GM21723 (cell line): ENCODE results near the gene ZNF557.
"Not testable (repeated sequence)": the region's sequence is repeated elsewhere in the genome, so short reads cannot be mapped to it uniquely, and the experiment has no call there.

Experiments
- ATAC-seq: cut with Tn5 transposase; IDR thresholded peaks from one replicate; pipeline ENCODE4 v1.9.1; 2021; ENCODE audit warnings: mild to moderate bottlenecking, moderate library complexity; ENCODE audit not compliant: unreplicated experiment

Gene ZNF557

GRCh38 chr19:7069042-7069903 is at the start of gene ZNF557:
ZNF557 (plus strand) TSS chr19:7069703; CDS start chr19:7075075, 5,372 bp downstream.
- peak; percentile 90 for ATAC-seq

- not testable (repeated sequence) for ATAC-seq
Observed at GRCh38 chr19:7021331-7021730, 48.2 kb upstream of the ZNF557 start, which contains the start of gene MBD3L2B. MBD3L2B (minus strand) TSS chr19:7021431; CDS start chr19:7021397, 34 bp downstream.

GRCh38 chr19:7028790-7029189 is 40.7 kb upstream of the ZNF557 start:
- not testable (repeated sequence) for ATAC-seq

GRCh38 chr19:7030278-7030677 is 39.2 kb upstream of the ZNF557 start, which contains the start of gene MBD3L5:
MBD3L5 (plus strand) TSS chr19:7030578; CDS start chr19:7030612, 34 bp downstream.
- not testable (repeated sequence) for ATAC-seq

GRCh38 chr19:7040079-7040478 is 29.4 kb upstream of the ZNF557 start, which contains the start of gene MBD3L4:
MBD3L4 (minus strand) TSS chr19:7040179; CDS start chr19:7040144, 35 bp downstream.
- ATAC-seq = not testable (repeated sequence)

GRCh38 chr19:7041563-7041962 is 27.9 kb upstream of the ZNF557 start:
- not testable (repeated sequence) for ATAC-seq

GRCh38 chr19:7049021-7049420 is 20.5 kb upstream of the ZNF557 start, which contains the start of gene MBD3L2:
MBD3L2 (plus strand) TSS chr19:7049321; CDS start chr19:7049374, 53 bp downstream.
- not testable (repeated sequence) for ATAC-seq

GRCh38 chr19:7051421-7051820 is 18.1 kb upstream of the ZNF557 start:
- ATAC-seq = not testable (repeated sequence)

- ATAC-seq = not testable (repeated sequence)
Observed at GRCh38 chr19:7052896-7053295, 16.6 kb upstream of the ZNF557 start.

GRCh38 chr19:7054635-7055368 is 14.7 kb upstream of the ZNF557 start:
- ATAC-seq = not testable (repeated sequence)

GRCh38 chr19:7055679-7056078 is 13.8 kb upstream of the ZNF557 start:
- not testable (repeated sequence) for ATAC-seq

GRCh38 chr19:7056371-7056770 is 13.1 kb upstream of the ZNF557 start:
- ATAC-seq = not testable (repeated sequence)

- not testable (repeated sequence) for ATAC-seq
Observed at GRCh38 chr19:7058576-7058975, 10.9 kb upstream of the ZNF557 start, which contains the start of gene MBD3L3. MBD3L3 (minus strand) TSS chr19:7058676; CDS start chr19:7058605, 71 bp downstream.

- not testable (repeated sequence) for ATAC-seq
Observed at GRCh38 chr19:7059977-7060376, 9.5 kb upstream of the ZNF557 start.

- ATAC-seq = no peak
Observed at GRCh38 chr19:7063339-7063738, 6.2 kb upstream of the ZNF557 start.

- no peak for ATAC-seq
Observed at GRCh38 chr19:7063764-7064418, 5.6 kb upstream of the ZNF557 start.

- ATAC-seq = not testable (repeated sequence)
Observed at GRCh38 chr19:7067122-7067521, 2.4 kb upstream of the ZNF557 start.

- ATAC-seq = no peak
Observed at GRCh38 chr19:7067716-7068115, 1.8 kb upstream of the ZNF557 start.

GRCh38 chr19:7068599-7068998 is 904 bp upstream of the ZNF557 start:
- ATAC-seq = no peak

GRCh38 chr19:7069904-7070226 is 362 bp downstream of the ZNF557 start:
- ATAC-seq = no peak

- ATAC-seq = no peak
Observed at GRCh38 chr19:7072541-7072940, 3.0 kb downstream of the ZNF557 start.
